Skin of body (tissue), 2 donors: Measurements from ENCODE around the gene SIK2. TPM values are rescaled to one million over a fixed set of nuclear protein-coding genes. Genes with fewer than 3 reads are reported as not detected.
A peak's percentile ranks its signal among the peaks of the same experiment; 100 is the strongest.

Experiments used
- DNase-seq: peaks from one replicate; lab custom pipeline; 2025; lab: John Stamatoyannopoulos, UW
- total RNA-seq: library from RNA; depleted of rRNA; stranded (reverse); fragments of >200 nt; gene quantifications from one replicate; pipeline ENCODE4 v1.2.3, GENCODE V29; 2014

Gene SIK2
- total RNA-seq, 1 donor from 2014 or later, result 20.7 TPM

GRCh38 chr11:111582163-111582562, 20.1 kb upstream of the SIK2 start:
- DNase-seq, result no peak

GRCh38 chr11:111582881-111583280, 19.4 kb upstream of the SIK2 start:
- DNase-seq, result no peak

GRCh38 chr11:111585371-111585770, 16.9 kb upstream of the SIK2 start:
- no peak for DNase-seq

- DNase-seq, result no peak
These were observed 15.8 kb upstream of the SIK2 start for GRCh38 chr11:111586388-111586831.

- DNase-seq, result no peak
These were observed 13.1 kb upstream of the SIK2 start for GRCh38 chr11:111589114-111589513.

GRCh38 chr11:111589886-111590499, 12.3 kb upstream of the SIK2 start:
- DNase-seq, result no peak

GRCh38 chr11:111591187-111591960, 10.9 kb upstream of the SIK2 start:
- DNase-seq, result no peak

- DNase-seq, result no peak
These were observed 9.8 kb upstream of the SIK2 start for GRCh38 chr11:111592491-111592890.

GRCh38 chr11:111596319-111596718, 5.9 kb upstream of the SIK2 start:
- no peak for DNase-seq

GRCh38 chr11:111598148-111598547, 4.1 kb upstream of the SIK2 start:
- DNase-seq, result no peak

GRCh38 chr11:111598559-111598958, 3.7 kb upstream of the SIK2 start:
- peak; percentile 90 for DNase-seq

- no peak for DNase-seq
These were observed 642 bp upstream of the SIK2 start for GRCh38 chr11:111601636-111601978.

GRCh38 chr11:111602865-111603610, 789 bp downstream of the SIK2 start:
- DNase-seq, result no peak

- no peak for DNase-seq
These were observed 1.4 kb downstream of the SIK2 start for GRCh38 chr11:111603611-111604130.

GRCh38 chr11:111604392-111605009, 2.3 kb downstream of the SIK2 start:
- DNase-seq, result peak; percentile 41

GRCh38 chr11:111605681-111606080, 3.4 kb downstream of the SIK2 start:
- no peak for DNase-seq

GRCh38 chr11:111606986-111607385, 4.7 kb downstream of the SIK2 start:
- no peak for DNase-seq

- DNase-seq, result no peak
These were observed 5.5 kb downstream of the SIK2 start for GRCh38 chr11:111607751-111608150.

- DNase-seq, result no peak
These were observed 10.0 kb downstream of the SIK2 start for GRCh38 chr11:111612224-111612623.

GRCh38 chr11:111617286-111617685, 15.0 kb downstream of the SIK2 start:
- no peak for DNase-seq

- DNase-seq, result no peak
These were observed 18.3 kb downstream of the SIK2 start for GRCh38 chr11:111620518-111620917.

- DNase-seq, result no peak
These were observed 21.3 kb downstream of the SIK2 start for GRCh38 chr11:111623527-111624030.
